GM18526 (cell line): Measurements from ENCODE around the gene SYTL4.

Experiments used
- POLR2A ChIP-seq: IDR thresholded peaks from 3 replicates; pipeline ENCODE4 v1.6.1; 2011; ENCODE audit not compliant: insufficient read length; ENCODE audit errors: extremely low read depth

Gene SYTL4

GRCh38 chrX:100662796-100663195 lies 69.1 kb downstream of the SYTL4 start:
- no peak for TF ChIP-seq POLR2A

GRCh38 chrX:100662170-100662569 lies 69.8 kb downstream of the SYTL4 start:
- no peak for TF ChIP-seq POLR2A

- TF ChIP-seq POLR2A: no peak
Observed at GRCh38 chrX:100659431-100660137, 72.3 kb downstream of the SYTL4 start.

- TF ChIP-seq POLR2A: no peak
Observed at GRCh38 chrX:100658941-100659381, 73.0 kb downstream of the SYTL4 start.

GRCh38 chrX:100654261-100654660 lies 77.7 kb downstream of the SYTL4 start:
- no peak for TF ChIP-seq POLR2A

GRCh38 chrX:100652266-100652665 lies 79.7 kb downstream of the SYTL4 start:
- no peak for TF ChIP-seq POLR2A

- no peak for TF ChIP-seq POLR2A
Observed at GRCh38 chrX:100650841-100651240, 81.1 kb downstream of the SYTL4 start.

GRCh38 chrX:100649550-100650356 lies 82.2 kb downstream of the SYTL4 start:
- TF ChIP-seq POLR2A: no peak

GRCh38 chrX:100648458-100649417 lies 83.2 kb downstream of the SYTL4 start:
- no peak for TF ChIP-seq POLR2A

- no peak for TF ChIP-seq POLR2A
Observed at GRCh38 chrX:100647739-100648138, 84.2 kb downstream of the SYTL4 start.

GRCh38 chrX:100647095-100647494 lies 84.8 kb downstream of the SYTL4 start:
- TF ChIP-seq POLR2A: no peak

- TF ChIP-seq POLR2A: no peak
Observed at GRCh38 chrX:100645106-100645505, 86.8 kb downstream of the SYTL4 start.

- no peak for TF ChIP-seq POLR2A
Observed at GRCh38 chrX:100643956-100644860, 87.7 kb downstream of the SYTL4 start, which contains the start of gene SRPX2. Gene SRPX2, plus strand, starts transcription at chrX:100644199. Its CDS starts 2,124 bp downstream, at chrX:100646323.

- TF ChIP-seq POLR2A: no peak
Observed at GRCh38 chrX:100643212-100643611, 88.7 kb downstream of the SYTL4 start.
